IMR-90 (cell line): ENCODE results near the gene TSPAN31. TPM values are rescaled to one million over a fixed set of nuclear protein-coding genes. Genes with fewer than 3 reads are reported as not detected.

ENCODE experiments used
- ATAC-seq: fragments of 200-7000 bp; cut with Tn5 transposase; 2 replicates; pipeline ENCODE4 v1.9.1; 2020; ENCODE audit warnings: low read depth, mild to moderate bottlenecking, moderate library complexity
- BruUV-seq: library from RNA; stranded (reverse); fragments of 400-500 nt; replicated peaks from 2 replicates; lab custom pipeline; 2021; lab: Mats Ljungman, UMichigan
- CTCF ChIA-PET: fragments of 300-600 bp; formaldehyde crosslinking; extraction: SDS; loops from one replicate; lab custom pipeline; 2021; ENCODE audit warnings: antibody characterized with exemption; lab: Yijun Ruan, JAX
- POLR2A ChIA-PET: fragments of 300-600 bp; sonication (Branson Sonifier 250); formaldehyde crosslinking; loops from one replicate; lab custom pipeline; 2022; ENCODE audit warnings: antibody characterized with exemption; ENCODE audit not compliant: unreplicated experiment; lab: Charles Lee
- DNase-seq: peaks from one replicate; pipeline ENCODE4 v3.0.0; 2013
- H2AFZ ChIP-seq: replicated peaks from 2 replicates; pipeline ENCODE3; 2013; ENCODE audit warnings: low read length, mild to moderate bottlenecking; ENCODE audit not compliant: poor library complexity
- H2AK5ac ChIP-seq: 2 replicates; pipeline ENCODE4 v1.6.1; 2013; ENCODE audit warnings: low read depth, low read length, inconsistent platforms
- H2AK9ac ChIP-seq: replicated peaks from 2 replicates; pipeline ENCODE3; 2013; ENCODE audit warnings: mild to moderate bottlenecking, low read depth, low read length, moderate library complexity; ENCODE audit not compliant: poor library complexity
- H2BK120ac ChIP-seq: 2 replicates; pipeline ENCODE4 v1.6.1; 2013; ENCODE audit warnings: low read depth, low read length, inconsistent platforms
- H2BK15ac ChIP-seq: 3 replicates; pipeline ENCODE4 v1.6.1; 2013; ENCODE audit warnings: low read depth, low read length, inconsistent platforms
- H2BK20ac ChIP-seq: 2 replicates; pipeline ENCODE4 v1.6.1; 2013; ENCODE audit warnings: low read depth, mild to moderate bottlenecking, inconsistent platforms, low read length, moderate library complexity
- H2BK5ac ChIP-seq: 2 replicates; pipeline ENCODE4 v1.6.1; 2013; ENCODE audit warnings: mild to moderate bottlenecking, low read depth, low read length, inconsistent platforms; ENCODE audit not compliant: poor library complexity, severe bottlenecking
- H3K14ac ChIP-seq: replicated peaks from 2 replicates; pipeline ENCODE4 v1.6.1; 2013; ENCODE audit warnings: low read depth, low read length, inconsistent platforms
- H3K18ac ChIP-seq: 2 replicates; pipeline ENCODE4 v1.6.1; 2013; ENCODE audit warnings: low read depth, low read length, control low read depth
- H3K23ac ChIP-seq: 2 replicates; pipeline ENCODE4 v1.6.1; 2013; ENCODE audit warnings: low read depth, low read length, inconsistent platforms
- H3K27ac ChIP-seq: 2 replicates; pipeline ENCODE4 v1.5.1; 2013; ENCODE audit warnings: mild to moderate bottlenecking, control low read depth, low read length; ENCODE audit not compliant: insufficient read depth
- H3K27me3 ChIP-seq: 2 replicates; pipeline ENCODE4 v1.6.1; 2013; ENCODE audit warnings: low read length; ENCODE audit not compliant: control insufficient read depth, insufficient read depth
- H3K36me3 ChIP-seq: 2 replicates; pipeline ENCODE4 v1.6.1; 2013; ENCODE audit warnings: low read length, mixed read lengths; ENCODE audit not compliant: control insufficient read depth, insufficient read depth
- H3K4ac ChIP-seq: 2 replicates; pipeline ENCODE4 v1.6.1; 2013; ENCODE audit warnings: low read depth, low read length, inconsistent platforms
- H3K4me1 ChIP-seq: 2 replicates; pipeline ENCODE4 v1.6.1; 2013; ENCODE audit warnings: low read length, mixed read lengths; ENCODE audit not compliant: control insufficient read depth, insufficient read depth
- H3K4me2 ChIP-seq: 2 replicates; pipeline ENCODE4 v1.6.1; 2013; ENCODE audit warnings: low read depth, mild to moderate bottlenecking, control low read depth, low read length, moderate library complexity
- H3K4me3 ChIP-seq: 2 replicates; pipeline ENCODE4 v1.5.1; 2013; ENCODE audit warnings: low read depth, mild to moderate bottlenecking, control low read depth, low read length, moderate library complexity; ENCODE audit not compliant: insufficient read depth
- H3K56ac ChIP-seq: 2 replicates; pipeline ENCODE4 v1.6.1; 2013; ENCODE audit warnings: low read length, inconsistent platforms; ENCODE audit not compliant: insufficient read depth; ENCODE audit errors: extremely low read depth
- H3K79me1 ChIP-seq, 2 experiments: 2 replicates each; pipeline ENCODE4 v1.6.1; 2013; ENCODE audit warnings: low read length in 2 of 2, inconsistent platforms in 1 of 2, low read depth in 1 of 2
- H3K9ac ChIP-seq: 2 replicates; pipeline ENCODE4 v1.6.1; 2013; ENCODE audit warnings: low read depth, low read length, control low read depth
- H3K9me1 ChIP-seq: 2 replicates; pipeline ENCODE4 v1.6.1; 2013; ENCODE audit warnings: low read length, inconsistent platforms; ENCODE audit not compliant: insufficient read depth
- H3K9me3 ChIP-seq: 2 replicates; pipeline ENCODE4 v1.6.1; 2013; ENCODE audit warnings: low read length; ENCODE audit not compliant: control insufficient read depth, insufficient read depth
- H4K20me1 ChIP-seq: 2 replicates; pipeline ENCODE4 v1.6.1; 2013; ENCODE audit warnings: low read length, inconsistent platforms; ENCODE audit not compliant: insufficient read depth
- H4K5ac ChIP-seq: 2 replicates; pipeline ENCODE4 v1.6.1; 2013; ENCODE audit warnings: mild to moderate bottlenecking, low read depth, low read length, control low read depth
- H4K8ac ChIP-seq, 2 experiments: 2 replicates each; pipeline ENCODE4 v1.6.1; 2013; ENCODE audit warnings: low read depth in 2 of 2, low read length in 2 of 2, control low read depth in 1 of 2, inconsistent platforms in 1 of 2
- H4K91ac ChIP-seq: 2 replicates; pipeline ENCODE4 v1.6.1; 2013; ENCODE audit warnings: low read depth, low read length, inconsistent platforms; ENCODE audit not compliant: insufficient read depth
- BHLHE40 ChIP-seq: fragments of 150-350 bp; IDR thresholded peaks from 2 replicates; pipeline ENCODE4 v1.6.1; 2016; ENCODE audit warnings: mild to moderate bottlenecking, low read depth, low read length
- CEBPB ChIP-seq: IDR thresholded peaks from 2 replicates; pipeline ENCODE4 v1.6.1; 2012; ENCODE audit warnings: low read depth, low read length, improper control_type of control experiment
- CHD1 ChIP-seq: IDR thresholded peaks from 2 replicates; pipeline ENCODE4 v1.6.1; 2012; ENCODE audit warnings: low read depth, low read length, improper control_type of control experiment
- CTCF ChIP-seq: conservative IDR thresholded peaks from 2 replicates; pipeline ENCODE4 v1.5.1; 2012; ENCODE audit warnings: mild to moderate bottlenecking, low read depth, low read length, improper control_type of control experiment
- ELK1 ChIP-seq: fragments of 150-350 bp; IDR thresholded peaks from 2 replicates; pipeline ENCODE4 v1.6.1; 2016; ENCODE audit warnings: low read depth, mild to moderate bottlenecking, low read length, moderate library complexity, borderline replicate concordance
- FOS ChIP-seq: fragments of 150-350 bp; IDR thresholded peaks from 2 replicates; pipeline ENCODE4 v1.6.1; 2016; ENCODE audit warnings: low read depth, low read length
- MAFK ChIP-seq: IDR thresholded peaks from 2 replicates; pipeline ENCODE4 v1.6.1; 2012; ENCODE audit warnings: low read depth, low read length, improper control_type of control experiment
- MAZ ChIP-seq: IDR thresholded peaks from 2 replicates; pipeline ENCODE4 v1.6.1; 2012; ENCODE audit warnings: low read depth, mild to moderate bottlenecking, low read length, improper control_type of control experiment, moderate library complexity, borderline replicate concordance
- MXI1 ChIP-seq: IDR thresholded peaks from 2 replicates; pipeline ENCODE4 v1.6.1; 2012; ENCODE audit warnings: low read depth, mild to moderate bottlenecking, low read length, moderate library complexity, borderline replicate concordance
- NFE2L2 ChIP-seq: fragments of 150-350 bp; IDR thresholded peaks from 2 replicates; pipeline ENCODE4 v1.6.1; 2016; ENCODE audit warnings: low read depth, mild to moderate bottlenecking, low read length
- POLR2A ChIP-seq: IDR thresholded peaks from 2 replicates; pipeline ENCODE4 v1.6.1; 2012; ENCODE audit warnings: mild to moderate bottlenecking, low read depth, low read length
- RAD21 ChIP-seq: IDR thresholded peaks from 2 replicates; pipeline ENCODE4 v1.6.1; 2012; ENCODE audit warnings: low read length, improper control_type of control experiment
- RCOR1 ChIP-seq: IDR thresholded peaks from 2 replicates; pipeline ENCODE4 v1.6.1; 2012; ENCODE audit warnings: mild to moderate bottlenecking, low read length, improper control_type of control experiment; ENCODE audit not compliant: insufficient replicate concordance
- RFX5 ChIP-seq: IDR thresholded peaks from 2 replicates; pipeline ENCODE4 v1.8.0; 2012; ENCODE audit warnings: low read depth, mild to moderate bottlenecking, low read length, moderate library complexity
- SMC3 ChIP-seq: fragments of 150-350 bp; IDR thresholded peaks from 2 replicates; pipeline ENCODE4 v1.6.1; 2016; ENCODE audit warnings: low read depth, mild to moderate bottlenecking, antibody characterized with exemption, low read length, moderate library complexity
- USF2 ChIP-seq: fragments of 150-350 bp; IDR thresholded peaks from 2 replicates; pipeline ENCODE4 v1.6.1; 2017; ENCODE audit warnings: mild to moderate bottlenecking, antibody characterized with exemption, low read length, low read depth
- WGBS, 2 experiments: methylation state at CpG; one replicate each; pipeline versions ENCODE4 v1.1.5 to v1.1.7; 2013; ENCODE audit warnings: missing lambda C conversion rate in 2 of 2; ENCODE audit not compliant: insufficient read length in 1 of 2; ENCODE audit errors: extremely low coverage in 2 of 2; 5-methylcytosine and 5-hydroxymethylcytosine counted together
- dilution Hi-C: fragments of 300-500 bp; cut with HindIII; formaldehyde crosslinking; loops from one replicate; pipeline ENCODE4 v1.14.3; 2018; ENCODE audit warnings: low sequenced_read_pairs; ENCODE audit not compliant: unreplicated experiment
- in situ Hi-C: fragments of 300-500 bp; cut with MboI; formaldehyde crosslinking; loops from 3 replicates; pipeline ENCODE4 v1.14.3; 2019; ENCODE audit warnings: low sequenced_read_pairs, inconsistent platforms, mixed read lengths
- intact Hi-C: fragments of 100-400 bp; cut with micrococcal nuclease; formaldehyde crosslinking; loops from 2 replicates; pipeline ENCODE4 v1.10.0; 2022
- polyA plus RNA-seq, 3 experiments: library from polyadenylated mRNA; depleted of rRNA; stranded (reverse); fragments of >200 nt; gene quantifications; 2 replicates each; pipeline ENCODE4 v1.2.3, GENCODE V29; 2012; ENCODE audit warnings: low replicate concordance in 1 of 3
- total RNA-seq: library from RNA; depleted of rRNA; stranded (reverse); fragments of >200 nt; gene quantifications from 2 replicates; pipeline ENCODE4 v1.2.3, GENCODE V29; 2012

The TSPAN31 gene
- total and polyA plus RNA-seq, 2 of the 4 experiments (the other 2 are of a cell fraction): 12.3 to 71.2 TPM

- intact Hi-C loops: no loop called here
- in situ Hi-C loops: no loop called here
- H2AK9ac ChIP-seq: no peak overlapping the region
- no peak overlapping the region for H2BK20ac ChIP-seq
- no peak overlapping the region for H3K18ac ChIP-seq
- ChIA-PET CTCF (interaction anchor here (1.6 kb wide), 1 partner anchor 19 kb away, joined by 3 read pairs; the partner anchor contains the start of gene OS9), POLR2A (no interaction called here)
- no peaks in the 10 kb centered on the region for H3K4me1 ChIP-seq
- WGBS, 2 experiments: no CpG with 5 or more reads among the region's 3 CpGs
- no peak overlapping the region for H3K4me2 ChIP-seq
- H2BK15ac ChIP-seq: no peak overlapping the region
- no peak overlapping the region for H3K4ac ChIP-seq
- no peaks in the 10 kb centered on the region for H4K20me1 ChIP-seq
- H3K23ac ChIP-seq: no peak overlapping the region
- H2BK120ac ChIP-seq: no peak overlapping the region
- H3K27me3 ChIP-seq: no peaks in the 10 kb centered on the region
- no peak overlapping the region for H4K5ac ChIP-seq
- no peak overlapping the region for H3K4me3 ChIP-seq
- BruUV-seq: no TSS peak
- dilution Hi-C loops: no loop called here
- H3K79me1 ChIP-seq: no peaks in the 10 kb centered on the region; a peak in 1 of 4 replicates
- H2BK5ac ChIP-seq: no peak overlapping the region
- H4K91ac ChIP-seq: no peak overlapping the region
- H3K9me1 ChIP-seq: no peaks in the 10 kb centered on the region
- H3K36me3 ChIP-seq: peaks cover 25% of the 10 kb centered on the region
- no peak overlapping the region for H4K8ac ChIP-seq
- H3K9ac ChIP-seq: no peak overlapping the region
- no peak overlapping the region for H3K27ac ChIP-seq
- no peak overlapping the region for H2AFZ ChIP-seq
- H2AK5ac ChIP-seq: no peak overlapping the region
- H3K56ac ChIP-seq: no peak overlapping the region
- no peak overlapping the region for H3K14ac ChIP-seq
- no peak for TF ChIP-seq CEBPB
- TF ChIP-seq USF2: no peak
- no peak for TF ChIP-seq MAFK
- no peak for TF ChIP-seq RCOR1
- no peak for TF ChIP-seq CTCF
- TF ChIP-seq MXI1: no peak
- TF ChIP-seq POLR2A: no peak
- no peak for TF ChIP-seq MAZ
- no peak for TF ChIP-seq FOS
- no peak for TF ChIP-seq BHLHE40
- TF ChIP-seq RAD21: no peak
- TF ChIP-seq RFX5: no peak
- no peak for TF ChIP-seq NFE2L2
- TF ChIP-seq ELK1: no peak
- no peak for TF ChIP-seq SMC3
- TF ChIP-seq CHD1: no peak
- no peaks in the 10 kb centered on the region for H3K9me3 ChIP-seq
- no peak for DNase-seq
- ATAC-seq: no peak
These were observed 32.1 kb upstream of the TSPAN31 start for GRCh38 chr12:57712701-57713100.
